ENCODE measurements around the gene SLC25A34.

DNA sequence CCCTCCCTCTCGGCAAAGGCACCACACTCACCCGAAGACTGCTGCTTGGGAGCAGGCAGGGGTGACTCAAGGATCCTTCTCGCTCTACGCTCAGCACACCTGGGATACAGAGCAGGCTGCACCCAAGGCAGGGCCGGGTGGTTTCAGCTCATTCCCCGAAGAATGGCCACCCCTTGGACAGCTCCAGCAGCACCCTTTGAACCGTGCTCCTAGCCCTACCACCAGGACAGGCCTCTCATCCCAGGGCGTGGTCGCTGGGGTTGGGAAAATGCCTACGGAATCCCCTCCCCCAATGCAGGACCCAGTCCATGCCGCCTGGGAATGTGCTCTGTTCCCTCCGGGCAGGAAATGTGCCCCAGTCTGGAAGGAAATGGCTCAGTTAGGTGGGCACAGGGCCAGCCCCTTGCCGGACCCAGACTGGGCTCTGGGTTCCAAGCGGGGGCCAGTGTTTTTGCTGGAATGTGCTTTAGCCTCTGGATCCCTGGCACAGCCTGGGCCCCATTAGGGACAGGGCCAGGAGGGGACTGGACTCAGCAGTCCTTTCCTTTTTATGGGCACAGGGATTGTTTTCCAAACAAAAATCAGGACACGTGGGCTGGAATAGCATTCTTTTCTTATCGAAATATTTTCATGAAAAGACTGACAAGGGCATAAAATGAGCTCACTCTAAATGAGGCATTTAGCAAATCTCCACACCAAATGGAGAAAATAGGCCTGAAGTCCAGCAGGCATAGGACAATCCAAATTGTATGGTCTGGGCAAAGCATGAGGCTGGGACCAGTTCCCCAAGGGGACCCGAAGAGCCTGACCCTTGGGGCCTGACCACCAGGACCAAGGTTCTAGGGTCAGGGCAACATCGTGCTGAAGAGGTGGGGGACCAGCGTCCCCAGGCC is 13.6 kb downstream of the SLC25A34 start:
- TF ChIP-seq, protein P1, sequence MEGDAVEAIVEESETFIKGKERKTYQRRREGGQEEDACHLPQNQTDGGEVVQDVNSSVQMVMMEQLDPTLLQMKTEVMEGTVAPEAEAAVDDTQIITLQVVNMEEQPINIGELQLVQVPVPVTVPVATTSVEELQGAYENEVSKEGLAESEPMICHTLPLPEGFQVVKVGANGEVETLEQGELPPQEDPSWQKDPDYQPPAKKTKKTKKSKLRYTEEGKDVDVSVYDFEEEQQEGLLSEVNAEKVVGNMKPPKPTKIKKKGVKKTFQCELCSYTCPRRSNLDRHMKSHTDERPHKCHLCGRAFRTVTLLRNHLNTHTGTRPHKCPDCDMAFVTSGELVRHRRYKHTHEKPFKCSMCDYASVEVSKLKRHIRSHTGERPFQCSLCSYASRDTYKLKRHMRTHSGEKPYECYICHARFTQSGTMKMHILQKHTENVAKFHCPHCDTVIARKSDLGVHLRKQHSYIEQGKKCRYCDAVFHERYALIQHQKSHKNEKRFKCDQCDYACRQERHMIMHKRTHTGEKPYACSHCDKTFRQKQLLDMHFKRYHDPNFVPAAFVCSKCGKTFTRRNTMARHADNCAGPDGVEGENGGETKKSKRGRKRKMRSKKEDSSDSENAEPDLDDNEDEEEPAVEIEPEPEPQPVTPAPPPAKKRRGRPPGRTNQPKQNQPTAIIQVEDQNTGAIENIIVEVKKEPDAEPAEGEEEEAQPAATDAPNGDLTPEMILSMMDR (IDR thresholded peaks at IDR 0.05), result no peak
- TF ChIP-seq POLR2A (IDR thresholded peaks at IDR 0.05) (no peak), EP300 (IDR thresholded peaks at IDR 0.05) (no peak)

Data from ovary (tissue), 3 donors.